Epidermal melanocyte (primary cell): Measurements from ENCODE around the gene TNS1.

Experiments
- DNase-seq: peaks from one replicate; pipeline ENCODE4 v3.0.0; 2011; ENCODE audit warnings: low spot score; ENCODE audit not compliant: insufficient read length

TNS1 gene

GRCh38 chr2:217999595-217999959, 3.2 kb downstream of the TNS1 start:
- DNase-seq = no peak

- no peak for DNase-seq
Measured at GRCh38 chr2:217998926-217999594, 3.7 kb downstream of the TNS1 start.

- no peak for DNase-seq
Measured at GRCh38 chr2:217997510-217997909, 5.3 kb downstream of the TNS1 start.

GRCh38 chr2:217996361-217996760, 6.4 kb downstream of the TNS1 start:
- DNase-seq = no peak

GRCh38 chr2:217995731-217996231, 7.0 kb downstream of the TNS1 start:
- no peak for DNase-seq

GRCh38 chr2:217994776-217995274, 8.0 kb downstream of the TNS1 start:
- DNase-seq = no peak

- DNase-seq = no peak
Measured at GRCh38 chr2:217993817-217994463, 8.9 kb downstream of the TNS1 start.

GRCh38 chr2:217993138-217993537, 9.7 kb downstream of the TNS1 start:
- DNase-seq = no peak

- DNase-seq = no peak
Measured at GRCh38 chr2:217992061-217992460, 10.7 kb downstream of the TNS1 start.

GRCh38 chr2:217990791-217991465, 11.9 kb downstream of the TNS1 start:
- no peak for DNase-seq

GRCh38 chr2:217990389-217990788, 12.4 kb downstream of the TNS1 start:
- no peak for DNase-seq

GRCh38 chr2:217989221-217989948, 13.4 kb downstream of the TNS1 start:
- no peak for DNase-seq

GRCh38 chr2:217988840-217989204, 14.0 kb downstream of the TNS1 start:
- peak; percentile 86 for DNase-seq

GRCh38 chr2:217988014-217988839, 14.6 kb downstream of the TNS1 start:
- peak; percentile 72 for DNase-seq

GRCh38 chr2:217987391-217987790, 15.4 kb downstream of the TNS1 start:
- no peak for DNase-seq

GRCh38 chr2:217986256-217986961, 16.4 kb downstream of the TNS1 start:
- DNase-seq = no peak

- DNase-seq = no peak
Measured at GRCh38 chr2:217983276-217984233, 19.2 kb downstream of the TNS1 start.

- no peak for DNase-seq
Measured at GRCh38 chr2:217981971-217982370, 20.8 kb downstream of the TNS1 start.
